Right kidney (tissue), 9 donors: Measurements from ENCODE around the gene PCDHA7.
"Not testable (repeated sequence)": the region's sequence is repeated elsewhere in the genome, so short reads cannot be mapped to it uniquely, and the experiment has no call there.

Experiments
- DNase-seq: peaks from one replicate; pipeline ENCODE4 v3.0.0-alpha.2; 2016
- long read RNA-seq, 8 donors: transcript quantifications; one replicate each; lab custom pipeline, GENCODE V29; 2026

Gene PCDHA7
- long read RNA-seq, donor 1, partial matches to known transcripts, result 0 of 1 reads
- long read RNA-seq, donor 1, other reads (novel, unspliced or antisense), result 0 of 1 reads
- long read RNA-seq, donor 2, partial matches to known transcripts, result 0 of 1 reads
- long read RNA-seq, donor 2, other reads (novel, unspliced or antisense), result 0 of 1 reads
- long read RNA-seq, donor 3, result 0 reads
- long read RNA-seq, donor 4, result 0 reads
- long read RNA-seq, donor 5, result 0 reads
- long read RNA-seq, donor 6, result 0 reads
- long read RNA-seq, donor 7, partial matches to known transcripts, result 0 of 1 reads
- long read RNA-seq, donor 7, other reads (novel, unspliced or antisense), result 0 of 1 reads
- long read RNA-seq, donor 8, result 0 reads

DNA sequence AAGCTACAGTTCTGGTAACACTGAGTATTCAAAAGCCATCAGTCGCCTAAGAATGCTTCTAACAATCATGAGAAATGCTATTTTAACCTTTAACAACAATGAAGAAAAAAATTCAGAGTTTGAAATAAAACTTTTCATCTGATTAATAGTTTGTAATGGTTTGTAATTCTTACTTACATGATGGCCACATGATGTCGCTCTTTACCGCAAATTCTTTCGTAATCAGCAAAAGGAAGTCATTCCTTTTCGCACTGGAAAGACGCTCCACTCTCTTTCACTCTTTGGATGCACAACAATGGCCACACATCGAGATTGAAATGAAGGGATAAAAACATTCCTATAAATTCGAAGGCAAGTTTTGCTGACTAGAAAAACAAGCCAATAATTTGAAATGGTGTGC lies at the start of gene PCDHA7:
PCDHA7 (plus strand) TSS at position 277 of the 400 bp plus-strand sequence; CDS start at position 392, 115 bp downstream.
- no peak for DNase-seq

DNA sequence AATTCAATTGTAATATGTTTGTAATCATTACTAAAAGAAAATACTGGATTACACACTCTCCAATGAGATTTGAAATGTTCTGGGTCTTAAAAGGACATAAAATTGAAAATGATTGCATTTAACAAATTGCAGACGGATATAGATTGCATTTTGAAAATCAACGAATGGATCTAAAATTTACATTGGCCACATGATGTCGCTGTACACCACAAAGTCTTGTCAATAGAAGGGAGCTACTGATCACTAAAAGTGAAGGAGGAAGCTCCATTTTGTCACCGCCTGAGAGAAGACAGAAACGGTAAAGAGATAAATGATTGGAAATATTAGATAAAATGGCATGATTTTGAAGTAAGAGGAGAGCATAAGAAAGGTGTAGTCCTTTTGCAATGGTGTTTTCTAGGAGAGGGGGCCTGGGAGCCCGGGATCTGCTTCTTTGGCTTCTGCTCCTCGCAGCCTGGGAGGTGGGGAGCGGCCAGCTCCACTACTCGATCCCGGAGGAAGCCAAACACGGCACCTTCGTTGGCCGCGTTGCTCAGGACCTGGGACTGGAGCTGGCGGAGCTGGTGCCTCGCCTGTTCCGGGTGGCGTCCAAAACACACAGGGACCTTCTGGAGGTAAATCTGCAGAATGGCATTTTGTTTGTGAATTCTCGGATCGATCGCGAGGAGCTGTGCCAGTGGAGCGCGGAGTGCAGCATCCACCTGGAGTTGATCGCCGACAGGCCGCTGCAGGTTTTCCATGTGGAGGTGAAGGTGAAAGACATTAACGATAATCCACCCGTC lies 48.0 kb upstream of the PCDHA7 start, which contains the start of gene PCDHA1:
PCDHA1 (plus strand) TSS at position 236 of the 782 bp plus-strand sequence.
- DNase-seq, result no peak

DNA sequence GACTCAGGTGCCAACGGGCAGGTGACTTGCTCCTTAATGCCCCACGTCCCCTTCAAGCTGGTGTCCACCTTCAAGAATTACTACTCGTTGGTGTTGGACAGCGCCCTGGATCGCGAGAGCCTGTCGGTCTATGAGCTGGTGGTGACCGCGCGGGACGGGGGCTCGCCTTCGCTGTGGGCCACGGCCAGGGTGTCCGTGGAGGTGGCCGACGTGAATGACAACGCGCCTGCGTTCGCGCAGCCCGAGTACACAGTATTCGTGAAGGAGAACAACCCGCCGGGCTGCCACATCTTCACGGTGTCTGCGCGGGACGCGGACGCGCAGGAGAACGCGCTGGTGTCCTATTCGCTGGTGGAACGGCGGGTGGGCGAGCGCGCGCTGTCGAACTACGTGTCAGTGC lies 46.6 kb upstream of the PCDHA7 start:
- not testable (repeated sequence) for DNase-seq

DNA sequence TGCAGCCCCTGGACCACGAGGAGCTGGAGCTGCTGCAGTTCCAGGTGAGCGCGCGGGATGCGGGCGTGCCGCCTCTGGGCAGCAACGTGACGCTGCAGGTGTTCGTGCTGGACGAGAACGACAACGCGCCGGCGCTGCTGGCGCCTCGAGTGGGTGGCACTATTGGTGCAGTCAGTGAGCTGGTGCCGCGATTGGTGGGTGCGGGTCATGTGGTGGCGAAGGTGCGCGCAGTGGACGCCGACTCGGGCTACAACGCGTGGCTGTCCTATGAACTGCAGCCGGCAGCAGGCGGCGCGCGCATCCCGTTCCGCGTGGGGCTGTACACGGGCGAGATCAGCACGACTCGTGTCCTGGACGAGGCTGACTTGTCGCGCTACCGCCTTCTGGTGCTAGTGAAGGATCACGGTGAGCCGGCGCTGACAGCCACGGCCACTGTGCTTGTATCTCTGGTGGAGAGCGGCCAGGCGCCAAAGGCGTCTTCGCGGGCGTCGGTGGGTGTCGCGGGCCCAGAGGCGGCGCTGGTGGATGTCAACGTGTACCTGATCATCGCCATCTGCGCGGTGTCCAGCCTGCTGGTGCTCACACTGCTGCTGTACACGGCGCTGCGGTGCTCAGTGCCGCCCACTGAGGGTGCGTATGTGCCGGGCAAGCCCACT lies 46.1 kb upstream of the PCDHA7 start:
- not testable (repeated sequence) for DNase-seq

- no peak for DNase-seq
These were observed 43.0 kb upstream of the PCDHA7 start for GRCh38 chr5:140791089-140791488.

- no peak for DNase-seq
These were observed 39.3 kb upstream of the PCDHA7 start, which contains the start of gene PCDHA2 for GRCh38 chr5:140794595-140795258. TSS of gene PCDHA2 (plus strand) at chr5:140794852.

GRCh38 chr5:140795259-140795641 lies 38.8 kb upstream of the PCDHA7 start:
- no peak for DNase-seq

DNA sequence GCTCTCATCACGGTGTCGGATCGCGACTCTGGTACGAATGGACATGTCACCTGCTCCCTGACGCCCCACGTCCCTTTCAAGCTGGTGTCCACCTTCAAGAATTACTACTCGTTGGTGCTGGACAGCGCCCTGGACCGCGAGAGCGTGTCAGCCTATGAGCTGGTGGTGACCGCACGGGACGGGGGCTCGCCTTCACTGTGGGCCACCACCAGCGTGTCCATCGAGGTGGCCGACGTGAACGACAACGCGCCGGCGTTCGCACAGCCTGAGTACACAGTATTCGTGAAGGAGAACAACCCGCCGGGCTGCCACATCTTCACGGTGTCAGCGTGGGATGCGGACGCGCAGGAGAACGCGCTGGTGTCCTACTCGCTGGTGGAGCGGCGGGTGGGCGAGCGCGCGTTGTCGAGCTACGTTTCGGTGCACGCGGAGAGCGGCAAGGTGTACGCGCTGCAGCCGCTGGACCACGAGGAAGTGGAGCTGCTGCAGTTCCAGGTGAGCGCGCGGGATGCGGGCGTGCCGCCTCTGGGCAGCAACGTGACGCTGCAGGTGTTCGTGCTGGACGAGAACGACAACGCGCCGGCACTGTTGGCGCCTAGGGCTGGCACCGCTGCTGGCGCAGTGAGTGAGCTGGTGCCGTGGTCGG lies 37.9 kb upstream of the PCDHA7 start:
- not testable (repeated sequence) for DNase-seq

DNA sequence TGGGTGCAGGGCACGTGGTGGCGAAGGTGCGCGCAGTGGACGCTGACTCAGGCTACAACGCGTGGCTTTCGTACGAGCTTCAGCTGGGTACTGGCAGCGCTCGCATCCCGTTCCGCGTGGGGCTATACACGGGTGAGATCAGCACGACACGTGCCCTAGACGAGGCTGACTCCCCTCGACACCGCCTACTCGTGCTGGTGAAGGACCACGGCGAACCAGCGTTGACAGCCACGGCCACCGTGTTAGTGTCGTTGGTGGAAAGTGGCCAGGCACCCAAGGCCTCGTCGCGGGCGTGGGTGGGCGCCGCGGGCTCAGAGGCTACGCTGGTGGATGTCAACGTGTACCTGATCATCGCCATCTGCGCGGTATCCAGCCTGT lies 37.4 kb upstream of the PCDHA7 start:
- no peak for DNase-seq

- DNase-seq, result no peak
These were observed 33.1 kb upstream of the PCDHA7 start, which contains the start of gene PCDHA3 for GRCh38 chr5:140800816-140801493. TSS of gene PCDHA3 (plus strand) at chr5:140801057.

- no peak for DNase-seq
These were observed 32.6 kb upstream of the PCDHA7 start for GRCh38 chr5:140801494-140801841.

- not testable (repeated sequence) for DNase-seq
These were observed 31.7 kb upstream of the PCDHA7 start for GRCh38 chr5:140802381-140802780.

- DNase-seq, result no peak
These were observed 31.2 kb upstream of the PCDHA7 start for GRCh38 chr5:140802781-140803271.

GRCh38 chr5:140806834-140807775 lies 27.0 kb upstream of the PCDHA7 start, which contains the start of gene PCDHA4:
TSS of gene PCDHA4 (plus strand) at chr5:140807068.
- no peak for DNase-seq

DNA sequence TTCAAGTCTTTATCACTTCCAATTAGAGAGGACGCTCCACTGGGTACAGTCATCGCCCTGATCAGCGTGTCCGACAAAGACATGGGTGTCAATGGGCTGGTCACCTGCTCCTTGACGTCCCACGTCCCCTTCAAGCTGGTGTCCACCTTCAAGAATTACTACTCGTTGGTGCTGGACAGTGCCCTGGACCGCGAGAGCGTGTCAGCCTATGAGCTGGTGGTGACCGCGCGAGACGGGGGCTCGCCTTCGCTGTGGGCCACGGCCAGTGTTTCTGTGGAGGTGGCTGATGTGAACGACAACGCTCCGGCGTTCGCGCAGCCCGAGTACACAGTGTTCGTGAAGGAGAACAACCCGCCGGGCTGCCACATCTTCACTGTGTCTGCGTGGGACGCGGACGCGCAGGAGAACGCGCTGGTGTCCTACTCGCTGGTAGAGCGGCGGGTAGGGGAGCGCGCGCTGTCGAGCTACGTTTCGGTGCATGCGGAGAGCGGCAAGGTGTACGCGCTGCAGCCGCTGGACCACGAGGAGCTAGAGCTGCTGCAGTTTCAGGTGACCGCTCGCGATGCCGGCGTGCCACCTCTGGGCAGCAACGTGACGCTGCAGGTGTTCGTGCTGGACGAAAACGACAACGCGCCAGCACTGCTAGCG lies 25.7 kb upstream of the PCDHA7 start:
- DNase-seq, result not testable (repeated sequence)

DNA sequence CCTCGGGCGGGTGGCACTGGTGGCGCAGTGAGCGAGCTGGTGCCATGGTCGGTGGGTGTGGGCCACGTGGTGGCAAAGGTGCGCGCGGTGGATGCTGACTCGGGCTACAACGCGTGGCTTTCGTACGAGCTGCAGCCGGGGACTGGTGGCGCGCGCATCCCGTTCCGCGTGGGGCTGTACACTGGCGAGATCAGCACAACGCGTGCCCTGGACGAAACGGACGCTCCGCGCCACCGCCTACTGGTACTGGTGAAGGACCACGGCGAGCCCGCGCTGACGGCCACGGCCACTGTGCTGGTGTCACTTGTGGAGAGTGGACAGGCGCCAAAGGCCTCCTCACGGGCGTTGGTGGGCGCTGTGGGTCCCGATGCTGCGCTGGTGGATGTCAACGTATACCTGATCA lies 25.2 kb upstream of the PCDHA7 start:
- DNase-seq, result no peak

DNA sequence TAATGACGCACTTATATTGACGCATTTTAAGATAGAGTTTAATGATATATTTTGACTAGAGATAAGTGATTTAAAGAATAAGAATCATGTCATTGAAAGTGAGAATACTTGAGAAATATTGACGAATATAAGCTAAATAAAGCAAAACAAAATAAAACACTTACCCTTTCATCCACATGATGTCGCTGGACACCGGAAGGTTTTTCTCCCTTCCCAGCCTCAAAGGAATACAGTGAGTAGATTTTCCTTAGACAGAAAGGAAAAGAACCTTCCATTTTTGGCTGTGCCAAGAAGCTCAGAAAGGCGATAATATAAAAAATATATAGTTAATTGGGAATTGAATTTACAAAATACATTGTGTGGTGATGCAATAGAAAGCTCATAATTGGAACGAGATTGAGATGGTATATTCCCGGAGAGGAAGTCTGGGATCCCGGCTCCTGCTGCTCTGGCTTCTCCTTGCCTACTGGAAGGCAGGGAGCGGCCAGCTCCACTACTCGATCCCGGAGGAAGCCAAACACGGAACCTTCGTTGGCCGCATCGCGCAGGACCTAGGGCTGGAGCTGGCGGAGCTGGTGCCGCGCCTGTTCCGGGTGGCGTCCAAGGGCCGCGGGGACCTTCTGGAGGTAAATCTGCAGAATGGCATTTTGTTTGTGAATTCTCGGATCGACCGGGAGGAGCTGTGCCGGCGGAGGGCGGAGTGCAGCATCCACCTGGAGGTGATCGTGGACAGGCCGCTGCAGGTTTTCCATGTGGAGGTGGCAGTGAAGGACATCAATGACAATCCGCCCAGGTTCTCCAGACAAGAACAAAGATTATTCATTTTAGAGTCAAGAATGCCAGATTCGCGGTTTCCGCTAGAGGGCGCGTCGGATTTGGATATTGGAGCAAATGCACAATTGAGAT lies 12.4 kb upstream of the PCDHA7 start, which contains the start of gene PCDHA5:
PCDHA5 (plus strand) TSS at position 239 of the 906 bp plus-strand sequence.
- no peak for DNase-seq

DNA sequence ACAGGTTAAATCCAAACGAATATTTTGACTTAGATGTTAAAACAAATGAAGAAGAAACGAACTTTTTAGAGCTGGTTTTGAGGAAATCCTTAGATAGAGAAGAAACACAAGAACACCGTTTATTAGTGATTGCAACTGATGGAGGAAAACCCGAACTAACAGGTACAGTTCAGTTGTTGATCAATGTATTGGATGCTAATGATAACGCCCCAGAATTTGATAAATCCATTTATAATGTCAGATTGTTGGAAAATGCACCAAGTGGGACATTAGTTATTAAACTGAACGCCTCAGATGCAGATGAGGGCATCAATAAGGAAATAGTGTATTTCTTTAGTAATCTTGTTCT lies 11.8 kb upstream of the PCDHA7 start:
- no peak for DNase-seq
